ENCODE data around the gene GOLGA1.
A peak's percentile ranks its signal among the peaks of the same experiment; 100 is the strongest.
"Not testable (repeated sequence)": the region's sequence is repeated elsewhere in the genome, so short reads cannot be mapped to it uniquely, and the experiment has no call there.

Gene GOLGA1

GRCh38 chr9:124959671-124960408 lies 19.0 kb upstream of the GOLGA1 start:
- H3K9me3 ChIP-seq (ENCODE audit: low read length); H3K27me3 ChIP-seq (ENCODE audit: insufficient read depth, low read length): not testable (repeated sequence)

GRCh38 chr9:124954255-124954654 lies 13.4 kb upstream of the GOLGA1 start:
- Histone ChIP-seq H2AFZ (ENCODE audit: low read depth, low read length) (no peak overlapping the region), H3K27me3 (ENCODE audit: insufficient read depth, low read length) (no peaks in the 10 kb centered on the region), H3K4me1 (ENCODE audit: insufficient read depth, low read length) (no peaks in the 10 kb centered on the region), H3K9me3 (ENCODE audit: low read length) (no peaks in the 10 kb centered on the region), H3K36me3 (ENCODE audit: insufficient read depth, low read length) (peaks cover 8% of the 10 kb centered on the region), H3K4me3 (ENCODE audit: low read length) (no peak overlapping the region)

More at GRCh38 chr9:124959671-124960408, 19.0 kb upstream of the GOLGA1 start:
- not testable (repeated sequence) for H2AFZ ChIP-seq (ENCODE audit: low read depth, low read length); H3K36me3 ChIP-seq (ENCODE audit: insufficient read depth, low read length); H3K4me3 ChIP-seq (ENCODE audit: low read length); H3K4me1 ChIP-seq (ENCODE audit: insufficient read depth, low read length)

GRCh38 chr9:124950050-124950718 lies 9.3 kb upstream of the GOLGA1 start:
- H3K9me3 ChIP-seq (ENCODE audit: low read length), result no peaks in the 10 kb centered on the region
- H3K27me3 ChIP-seq (ENCODE audit: insufficient read depth, low read length), result no peaks in the 10 kb centered on the region
- H3K4me1 ChIP-seq (ENCODE audit: insufficient read depth, low read length), result no peaks in the 10 kb centered on the region
- no peak overlapping the region for H2AFZ ChIP-seq (ENCODE audit: low read depth, low read length)
- H3K4me3 ChIP-seq (ENCODE audit: low read length), result no peak overlapping the region
- H3K36me3 ChIP-seq (ENCODE audit: insufficient read depth, low read length), result peaks cover 8% of the 10 kb centered on the region

- Histone ChIP-seq H3K4me1 (ENCODE audit: insufficient read depth, low read length) (no peaks in the 10 kb centered on the region), H2AFZ (ENCODE audit: low read depth, low read length) (no peak overlapping the region), H3K4me3 (ENCODE audit: low read length) (no peak overlapping the region), H3K27me3 (ENCODE audit: insufficient read depth, low read length) (no peaks in the 10 kb centered on the region), H3K9me3 (ENCODE audit: low read length) (no peaks in the 10 kb centered on the region), H3K36me3 (ENCODE audit: insufficient read depth, low read length) (peaks cover 8% of the 10 kb centered on the region)
Measured at GRCh38 chr9:124949387-124949786, 8.5 kb upstream of the GOLGA1 start.

- Histone ChIP-seq H3K9me3 (ENCODE audit: low read length) (no peaks in the 10 kb centered on the region), H3K4me1 (ENCODE audit: insufficient read depth, low read length) (no peaks in the 10 kb centered on the region), H2AFZ (ENCODE audit: low read depth, low read length) (no peak overlapping the region), H3K27me3 (ENCODE audit: insufficient read depth, low read length) (no peaks in the 10 kb centered on the region), H3K4me3 (ENCODE audit: low read length) (no peak overlapping the region), H3K36me3 (ENCODE audit: insufficient read depth, low read length) (peaks cover 8% of the 10 kb centered on the region)
Measured at GRCh38 chr9:124947727-124948391, 7.0 kb upstream of the GOLGA1 start.

GRCh38 chr9:124946167-124946566 lies 5.3 kb upstream of the GOLGA1 start:
- peaks cover 8% of the 10 kb centered on the region for H3K4me1 ChIP-seq (ENCODE audit: insufficient read depth, low read length)
- H3K27me3 ChIP-seq (ENCODE audit: insufficient read depth, low read length), result no peaks in the 10 kb centered on the region
- no peaks in the 10 kb centered on the region for H3K36me3 ChIP-seq (ENCODE audit: insufficient read depth, low read length)
- H2AFZ ChIP-seq (ENCODE audit: low read depth, low read length), result no peak overlapping the region
- no peaks in the 10 kb centered on the region for H3K9me3 ChIP-seq (ENCODE audit: low read length)
- H3K4me3 ChIP-seq (ENCODE audit: low read length), result no peak overlapping the region

- no peaks in the 10 kb centered on the region for H3K27me3 ChIP-seq (ENCODE audit: insufficient read depth, low read length)
- H3K36me3 ChIP-seq (ENCODE audit: insufficient read depth, low read length), result peaks cover 6% of the 10 kb centered on the region
- H2AFZ ChIP-seq (ENCODE audit: low read depth, low read length), result peak overlapping the region; percentile 91
- H3K4me1 ChIP-seq (ENCODE audit: insufficient read depth, low read length), result peaks cover 11% of the 10 kb centered on the region
- H3K9me3 ChIP-seq (ENCODE audit: low read length), result no peaks in the 10 kb centered on the region
- peak overlapping the region; percentile 93 for H3K4me3 ChIP-seq (ENCODE audit: low read length)
Measured at GRCh38 chr9:124941679-124942561, 1.0 kb upstream of the GOLGA1 start.

- Histone ChIP-seq H3K27me3 (ENCODE audit: insufficient read depth, low read length) (no peaks in the 10 kb centered on the region), H3K9me3 (ENCODE audit: low read length) (no peaks in the 10 kb centered on the region), H3K4me3 (ENCODE audit: low read length) (peak overlapping the region; percentile 93), H3K36me3 (ENCODE audit: insufficient read depth, low read length) (peaks cover 16% of the 10 kb centered on the region), H2AFZ (ENCODE audit: low read depth, low read length) (peak overlapping the region; percentile 91), H3K4me1 (ENCODE audit: insufficient read depth, low read length) (peaks cover 11% of the 10 kb centered on the region)
Measured at GRCh38 chr9:124940521-124940893, 376 bp downstream of the GOLGA1 start.

GRCh38 chr9:124939944-124940343 lies 939 bp downstream of the GOLGA1 start:
- peaks cover 21% of the 10 kb centered on the region for H3K36me3 ChIP-seq (ENCODE audit: insufficient read depth, low read length)
- no peaks in the 10 kb centered on the region for H3K9me3 ChIP-seq (ENCODE audit: low read length)
- no peaks in the 10 kb centered on the region for H3K27me3 ChIP-seq (ENCODE audit: insufficient read depth, low read length)
- H3K4me3 ChIP-seq (ENCODE audit: low read length), result peak overlapping the region; percentile 93
- peaks cover 11% of the 10 kb centered on the region for H3K4me1 ChIP-seq (ENCODE audit: insufficient read depth, low read length)
- H2AFZ ChIP-seq (ENCODE audit: low read depth, low read length), result peak overlapping the region; percentile 91

GRCh38 chr9:124934290-124934689 lies 6.6 kb downstream of the GOLGA1 start:
- H3K27me3 ChIP-seq (ENCODE audit: insufficient read depth, low read length), result no peaks in the 10 kb centered on the region
- no peaks in the 10 kb centered on the region for H3K9me3 ChIP-seq (ENCODE audit: low read length)
- H2AFZ ChIP-seq (ENCODE audit: low read depth, low read length), result no peak overlapping the region
- no peak overlapping the region for H3K4me3 ChIP-seq (ENCODE audit: low read length)
- peaks cover 56% of the 10 kb centered on the region for H3K36me3 ChIP-seq (ENCODE audit: insufficient read depth, low read length)
- H3K4me1 ChIP-seq (ENCODE audit: insufficient read depth, low read length), result no peaks in the 10 kb centered on the region

GRCh38 chr9:124932333-124932732 lies 8.6 kb downstream of the GOLGA1 start:
- H2AFZ ChIP-seq (ENCODE audit: low read depth, low read length), result no peak overlapping the region
- no peaks in the 10 kb centered on the region for H3K4me1 ChIP-seq (ENCODE audit: insufficient read depth, low read length)
- no peaks in the 10 kb centered on the region for H3K27me3 ChIP-seq (ENCODE audit: insufficient read depth, low read length)
- H3K9me3 ChIP-seq (ENCODE audit: low read length), result no peaks in the 10 kb centered on the region
- H3K36me3 ChIP-seq (ENCODE audit: insufficient read depth, low read length), result peaks cover 65% of the 10 kb centered on the region
- no peak overlapping the region for H3K4me3 ChIP-seq (ENCODE audit: low read length)

GRCh38 chr9:124929464-124929863 lies 11.4 kb downstream of the GOLGA1 start:
- H3K9me3 ChIP-seq (ENCODE audit: low read length), result no peaks in the 10 kb centered on the region
- peaks cover 55% of the 10 kb centered on the region for H3K36me3 ChIP-seq (ENCODE audit: insufficient read depth, low read length)
- H3K4me1 ChIP-seq (ENCODE audit: insufficient read depth, low read length), result no peaks in the 10 kb centered on the region
- no peaks in the 10 kb centered on the region for H3K27me3 ChIP-seq (ENCODE audit: insufficient read depth, low read length)
- no peak overlapping the region for H2AFZ ChIP-seq (ENCODE audit: low read depth, low read length)
- H3K4me3 ChIP-seq (ENCODE audit: low read length), result no peak overlapping the region
